Activated CD4-positive, alpha-beta T cell treated with anti-CD3 and anti-CD28 coated beads, Interleukin-2, amount 10 ng/mL, durations not matched to agents 24 days and 14 days (primary cell): ENCODE data around the gene NXN. TPM values are rescaled to one million over a fixed set of nuclear protein-coding genes. Genes with fewer than 3 reads are reported as not detected.
"Not testable (repeated sequence)": the region's sequence is repeated elsewhere in the genome, so short reads cannot be mapped to it uniquely, and the experiment has no call there.

Experiments used
- DNase-seq: peaks from one replicate; pipeline ENCODE4 v3.0.0; 2022
- H3K27ac Mint-ChIP-seq: one replicate; pipeline ENCODE4 v1.8.0; 2022; ENCODE audit warnings: mild to moderate bottlenecking, mixed read lengths
- H3K27me3 Mint-ChIP-seq: one replicate; pipeline ENCODE4 v1.8.0; 2022; ENCODE audit warnings: mixed read lengths
- H3K36me3 Mint-ChIP-seq: one replicate; pipeline ENCODE4 v1.8.0; 2022; ENCODE audit warnings: low read depth, mild to moderate bottlenecking, mixed read lengths
- H3K4me1 Mint-ChIP-seq: one replicate; pipeline ENCODE4 v1.8.0; 2021; ENCODE audit warnings: mixed read lengths
- H3K4me3 Mint-ChIP-seq: one replicate; pipeline ENCODE4 v1.8.0; 2022; ENCODE audit warnings: mild to moderate bottlenecking, moderate library complexity, mixed read lengths
- H3K9me3 Mint-ChIP-seq: one replicate; pipeline ENCODE4 v1.8.0; 2021; ENCODE audit warnings: mixed read lengths
- intact Hi-C: fragments of 100-400 bp; cut with micrococcal nuclease; formaldehyde crosslinking; loops from one replicate; pipeline ENCODE4 v1.15.1; 2023
- total RNA-seq: library from RNA; stranded (reverse); gene quantifications from 2 replicates; pipeline ENCODE4 v1.2.3, GENCODE V29; 2022

The NXN gene
- total RNA-seq, 1 donor from 2014 or later, result 0.14 TPM

- H3K9me3 Mint-ChIP-seq, result no peaks in the 10 kb centered on the region
- H3K27ac Mint-ChIP-seq, result no peak overlapping the region
- H3K36me3 Mint-ChIP-seq, result no peaks in the 10 kb centered on the region
- DNase-seq, result no peak
- intact Hi-C loops, result no loop called here
- H3K27me3 Mint-ChIP-seq, result no peaks in the 10 kb centered on the region
- no peak overlapping the region for H3K4me3 Mint-ChIP-seq
- H3K4me1 Mint-ChIP-seq, result no peaks in the 10 kb centered on the region
Measured at GRCh38 chr17:917941-918740, 61.4 kb downstream of the NXN start.

- H3K27me3 Mint-ChIP-seq, result no peaks in the 10 kb centered on the region
- H3K36me3 Mint-ChIP-seq, result no peaks in the 10 kb centered on the region
- DNase-seq, result no peak
- H3K4me1 Mint-ChIP-seq, result no peaks in the 10 kb centered on the region
- intact Hi-C loops, result no loop called here
- no peak overlapping the region for H3K4me3 Mint-ChIP-seq
- H3K27ac Mint-ChIP-seq, result no peak overlapping the region
- no peaks in the 10 kb centered on the region for H3K9me3 Mint-ChIP-seq
Measured at GRCh38 chr17:917391-917811, 62.2 kb downstream of the NXN start.

DNA sequence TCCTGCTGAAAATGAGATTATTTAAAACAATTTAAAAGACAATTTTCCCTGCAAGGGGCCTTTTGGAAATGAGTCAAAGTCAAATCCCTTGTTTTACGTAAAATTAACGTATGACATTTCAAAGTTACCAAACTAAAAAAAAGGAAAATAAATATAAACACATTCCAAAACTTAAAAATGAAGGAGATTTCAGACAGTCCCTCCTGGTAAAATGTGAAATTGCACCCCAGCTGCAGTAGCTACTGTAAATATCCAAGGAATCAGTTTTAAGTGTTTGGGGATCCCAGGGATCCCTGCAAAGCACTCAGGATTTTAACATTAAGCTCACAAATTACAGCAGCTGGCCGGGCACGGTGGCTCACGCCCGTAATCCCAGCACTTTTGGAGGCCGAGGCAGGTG is 63.3 kb downstream of the NXN start:
- Mint-ChIP-seq H3K27me3 (no peaks in the 10 kb centered on the region), H3K27ac (no peak overlapping the region), H3K4me3 (no peak overlapping the region), H3K4me1 (no peaks in the 10 kb centered on the region), H3K36me3 (no peaks in the 10 kb centered on the region), H3K9me3 (no peaks in the 10 kb centered on the region)
- DNase-seq, result no peak
- intact Hi-C loops, result no loop called here

GRCh38 chr17:915538-916201 is 63.9 kb downstream of the NXN start:
- H3K27ac Mint-ChIP-seq, result no peak overlapping the region
- peaks cover under 1% of the 10 kb centered on the region for H3K27me3 Mint-ChIP-seq
- intact Hi-C loops, result no loop called here
- H3K36me3 Mint-ChIP-seq, result no peaks in the 10 kb centered on the region
- no peaks in the 10 kb centered on the region for H3K9me3 Mint-ChIP-seq
- DNase-seq, result no peak
- no peaks in the 10 kb centered on the region for H3K4me1 Mint-ChIP-seq
- H3K4me3 Mint-ChIP-seq, result no peak overlapping the region

DNA sequence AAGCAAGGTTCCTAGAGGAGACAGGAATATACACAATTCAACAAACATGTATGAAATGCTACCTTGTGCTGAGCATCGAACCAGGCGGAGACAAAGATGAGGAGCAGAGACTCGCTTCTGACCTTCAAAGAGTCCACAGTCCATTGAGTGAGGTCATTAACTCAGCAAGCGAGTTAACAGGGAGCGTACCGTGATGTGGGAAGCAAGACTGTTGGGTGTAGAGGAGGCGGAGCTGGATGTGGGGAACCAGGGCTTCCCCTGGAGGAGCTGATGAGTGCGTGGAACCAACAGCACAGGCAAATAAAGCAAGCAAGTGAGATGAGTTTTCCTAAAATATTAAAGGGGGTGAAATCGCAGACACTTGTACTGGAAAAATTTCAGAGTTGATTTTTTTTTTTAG is 65.0 kb downstream of the NXN start:
- H3K4me3 Mint-ChIP-seq, result no peak overlapping the region
- intact Hi-C loops, result no loop called here
- DNase-seq, result no peak
- no peaks in the 10 kb centered on the region for H3K36me3 Mint-ChIP-seq
- H3K4me1 Mint-ChIP-seq, result no peaks in the 10 kb centered on the region
- no peaks in the 10 kb centered on the region for H3K9me3 Mint-ChIP-seq
- H3K27ac Mint-ChIP-seq, result no peak overlapping the region
- H3K27me3 Mint-ChIP-seq, result peaks cover 2% of the 10 kb centered on the region

DNA sequence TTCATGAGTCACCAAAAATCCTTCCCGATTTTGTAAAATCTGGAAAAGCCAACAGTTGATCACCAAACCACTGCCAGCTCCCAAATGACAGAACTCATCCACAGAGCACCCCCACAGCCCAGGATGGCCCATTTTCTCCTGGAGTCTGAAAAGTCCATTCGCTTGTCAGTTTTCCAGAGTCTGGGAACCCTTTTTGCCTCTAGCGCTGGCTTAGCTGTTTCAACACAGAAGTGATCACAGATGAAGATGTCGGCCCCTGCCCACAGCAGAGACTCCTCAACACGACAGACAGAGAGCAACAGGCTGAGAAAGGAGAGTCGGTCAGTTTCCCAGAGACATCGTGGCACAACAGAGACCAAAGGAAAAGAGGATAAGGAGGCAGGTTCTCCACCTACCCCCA is 66.4 kb downstream of the NXN start:
- H3K27ac Mint-ChIP-seq, result no peak overlapping the region
- no peaks in the 10 kb centered on the region for H3K36me3 Mint-ChIP-seq
- peaks cover 2% of the 10 kb centered on the region for H3K27me3 Mint-ChIP-seq
- no peak overlapping the region for H3K4me3 Mint-ChIP-seq
- no peaks in the 10 kb centered on the region for H3K9me3 Mint-ChIP-seq
- no peak for DNase-seq
- intact Hi-C loops, result no loop called here
- H3K4me1 Mint-ChIP-seq, result no peaks in the 10 kb centered on the region

GRCh38 chr17:909642-910323 is 69.8 kb downstream of the NXN start:
- H3K36me3 Mint-ChIP-seq, result no peaks in the 10 kb centered on the region
- H3K27me3 Mint-ChIP-seq, result peaks cover 8% of the 10 kb centered on the region
- H3K4me3 Mint-ChIP-seq, result no peak overlapping the region
- no peak overlapping the region for H3K27ac Mint-ChIP-seq
- no peaks in the 10 kb centered on the region for H3K9me3 Mint-ChIP-seq
- no peak for DNase-seq
- no peaks in the 10 kb centered on the region for H3K4me1 Mint-ChIP-seq
- intact Hi-C loops, result no loop called here

DNA sequence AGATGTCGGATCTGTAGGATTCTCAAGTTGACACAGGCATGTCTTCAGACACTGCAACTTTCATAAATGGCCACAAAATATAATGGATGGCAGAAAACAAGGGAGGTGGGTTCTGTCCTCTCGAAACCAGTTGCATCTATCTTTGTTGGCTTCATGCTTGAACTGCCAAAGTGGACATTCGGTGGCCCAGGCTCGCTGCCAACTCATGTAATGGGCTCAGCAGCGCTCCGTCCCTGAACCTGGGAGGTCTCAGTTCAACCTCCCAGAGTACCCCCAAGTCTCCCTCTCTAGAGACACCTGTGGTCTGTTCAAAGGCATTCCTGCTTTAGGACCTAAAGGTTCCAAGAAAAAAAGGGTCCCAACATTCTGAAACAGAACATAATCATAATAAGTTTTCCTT is 71.9 kb downstream of the NXN start:
- H3K27me3 Mint-ChIP-seq, result peaks cover 15% of the 10 kb centered on the region
- H3K4me3 Mint-ChIP-seq, result no peak overlapping the region
- H3K4me1 Mint-ChIP-seq, result no peaks in the 10 kb centered on the region
- DNase-seq, result no peak
- intact Hi-C loops, result no loop called here
- no peaks in the 10 kb centered on the region for H3K9me3 Mint-ChIP-seq
- H3K27ac Mint-ChIP-seq, result no peak overlapping the region
- H3K36me3 Mint-ChIP-seq, result no peaks in the 10 kb centered on the region

GRCh38 chr17:905708-906107 is 73.9 kb downstream of the NXN start:
- H3K9me3 Mint-ChIP-seq, H3K4me3 Mint-ChIP-seq, H3K27ac Mint-ChIP-seq, H3K36me3 Mint-ChIP-seq, intact Hi-C loops, DNase-seq, H3K4me1 Mint-ChIP-seq: not testable (repeated sequence)
- H3K27me3 Mint-ChIP-seq, result peaks cover 18% of the 10 kb centered on the region

- H3K9me3 Mint-ChIP-seq, result no peaks in the 10 kb centered on the region
- DNase-seq, result no peak
- no peak overlapping the region for H3K4me3 Mint-ChIP-seq
- no peaks in the 10 kb centered on the region for H3K4me1 Mint-ChIP-seq
- intact Hi-C loops, result no loop called here
- peaks cover 21% of the 10 kb centered on the region for H3K27me3 Mint-ChIP-seq
- no peak overlapping the region for H3K27ac Mint-ChIP-seq
- no peaks in the 10 kb centered on the region for H3K36me3 Mint-ChIP-seq
Measured at GRCh38 chr17:903691-904481, 75.7 kb downstream of the NXN start.

- peaks cover 21% of the 10 kb centered on the region for H3K27me3 Mint-ChIP-seq
- H3K4me3 Mint-ChIP-seq, result no peak overlapping the region
- H3K36me3 Mint-ChIP-seq, result no peaks in the 10 kb centered on the region
- H3K4me1 Mint-ChIP-seq, result no peaks in the 10 kb centered on the region
- no peak overlapping the region for H3K27ac Mint-ChIP-seq
- intact Hi-C loops, result no loop called here
- no peaks in the 10 kb centered on the region for H3K9me3 Mint-ChIP-seq
- DNase-seq, result no peak
Measured at GRCh38 chr17:902463-902862, 77.1 kb downstream of the NXN start.

GRCh38 chr17:901964-902363 is 77.6 kb downstream of the NXN start:
- no peaks in the 10 kb centered on the region for H3K36me3 Mint-ChIP-seq
- DNase-seq, result no peak
- peaks cover 23% of the 10 kb centered on the region for H3K27me3 Mint-ChIP-seq
- no peak overlapping the region for H3K4me3 Mint-ChIP-seq
- H3K9me3 Mint-ChIP-seq, result no peaks in the 10 kb centered on the region
- no peaks in the 10 kb centered on the region for H3K4me1 Mint-ChIP-seq
- no peak overlapping the region for H3K27ac Mint-ChIP-seq
- intact Hi-C loops, result no loop called here

DNA sequence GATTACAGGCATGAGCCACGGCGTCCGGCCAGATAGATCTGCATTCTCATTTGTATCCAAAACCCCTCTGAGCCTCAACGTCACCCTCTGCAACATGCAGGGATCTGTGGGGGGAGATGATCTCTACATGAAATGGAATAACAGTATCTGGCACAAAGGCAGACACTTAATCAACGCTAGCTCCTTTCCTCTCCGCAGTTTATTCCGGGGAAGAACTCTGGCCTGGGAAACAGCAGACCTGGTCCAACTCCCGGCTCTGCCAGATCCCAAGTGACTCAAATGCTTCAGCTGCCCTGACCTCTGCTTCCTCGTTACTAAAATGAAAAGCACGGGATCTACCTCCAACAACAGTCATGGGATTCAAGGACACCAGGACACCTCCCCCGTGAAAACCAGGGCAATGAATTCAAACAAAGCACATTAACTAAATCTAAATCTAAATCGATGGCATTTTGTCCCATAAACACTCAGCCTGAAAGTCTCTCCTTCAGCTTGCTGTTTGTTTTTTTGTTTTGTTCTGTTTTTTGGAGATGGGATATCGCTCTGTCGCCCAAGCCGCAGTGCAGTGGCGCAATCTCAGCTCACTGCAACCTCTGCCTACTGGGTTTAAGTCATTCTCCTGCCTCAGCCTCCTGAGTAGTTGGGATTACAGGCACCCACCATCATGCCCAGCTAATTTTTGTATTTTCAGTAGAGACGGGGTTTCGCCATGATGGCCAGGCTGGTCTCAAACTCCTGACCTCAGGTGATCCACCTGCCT is 78.2 kb downstream of the NXN start:
- Mint-ChIP-seq H3K27me3 (peaks cover 26% of the 10 kb centered on the region), H3K4me3 (no peak overlapping the region), H3K4me1 (no peaks in the 10 kb centered on the region), H3K36me3 (no peaks in the 10 kb centered on the region), H3K9me3 (no peaks in the 10 kb centered on the region), H3K27ac (no peak overlapping the region)
- DNase-seq, result no peak
- intact Hi-C loops, result no loop called here
